ENCODE results near the gene NRG2.

GRCh38 chr5:139964994-139965565 is 78.0 kb downstream of the NRG2 start:
- TF ChIP-seq CTCF (IDR thresholded peaks at IDR 0.05) = no peak
- TF ChIP-seq ZFX (IDR thresholded peaks at IDR 0.05; ENCODE audit: borderline replicate concordance) = no peak

All from 22Rv1 (cell line).